SIG-M5 treated with dmso at 0.1 percent for 504 hours (cell line): ENCODE data around the gene MAP7.
"Not testable (repeated sequence)": the region's sequence is repeated elsewhere in the genome, so short reads cannot be mapped to it uniquely, and the experiment has no call there.

ENCODE experiments used
- DNase-seq: peaks from one replicate; lab custom pipeline; 2025; ENCODE audit not compliant: unreplicated experiment; lab: John Stamatoyannopoulos, UW

MAP7 gene

DNA sequence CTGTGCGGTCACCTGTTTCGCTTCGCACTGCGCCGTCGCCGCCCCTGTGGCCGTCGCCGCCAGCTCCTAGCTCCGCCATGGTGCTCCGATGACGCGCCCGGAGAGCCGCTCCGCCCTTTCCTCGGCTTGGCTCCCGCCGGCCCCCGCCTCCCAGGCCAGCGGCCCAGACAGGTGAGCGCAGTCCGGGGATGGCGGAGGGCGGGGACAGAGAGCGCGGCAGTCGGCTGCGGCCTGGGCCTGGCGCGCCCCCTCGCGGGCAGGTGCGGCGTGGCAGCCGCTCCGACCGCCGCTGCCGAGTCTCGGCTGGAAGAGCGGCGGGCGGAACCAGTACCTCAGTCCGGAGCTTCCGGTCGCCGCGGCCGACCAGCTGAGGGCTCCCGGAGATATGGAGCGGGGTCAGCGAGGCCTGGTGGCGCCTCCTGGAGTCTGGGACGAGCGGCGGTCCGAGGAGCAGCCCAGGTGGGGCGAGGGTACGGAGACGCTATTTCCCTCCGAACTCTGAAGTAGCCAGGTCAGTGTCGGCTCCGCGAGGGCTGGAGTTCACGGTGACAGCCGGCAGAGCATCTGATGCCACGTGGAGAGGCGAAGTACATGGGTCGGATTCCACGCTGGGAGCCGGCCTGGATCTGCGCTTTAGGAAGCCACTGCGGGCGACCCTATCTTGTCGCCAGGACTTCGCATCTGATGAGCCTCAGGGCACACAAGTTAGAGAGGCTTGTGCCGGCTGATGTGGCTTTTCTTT lies at the start of gene MAP7:
Gene MAP7 (minus strand): TSS at position 93 of the 742 bp plus-strand sequence. CDS start 14 bp downstream, at position 79.
- DNase-seq = peak; percentile 41

DNA sequence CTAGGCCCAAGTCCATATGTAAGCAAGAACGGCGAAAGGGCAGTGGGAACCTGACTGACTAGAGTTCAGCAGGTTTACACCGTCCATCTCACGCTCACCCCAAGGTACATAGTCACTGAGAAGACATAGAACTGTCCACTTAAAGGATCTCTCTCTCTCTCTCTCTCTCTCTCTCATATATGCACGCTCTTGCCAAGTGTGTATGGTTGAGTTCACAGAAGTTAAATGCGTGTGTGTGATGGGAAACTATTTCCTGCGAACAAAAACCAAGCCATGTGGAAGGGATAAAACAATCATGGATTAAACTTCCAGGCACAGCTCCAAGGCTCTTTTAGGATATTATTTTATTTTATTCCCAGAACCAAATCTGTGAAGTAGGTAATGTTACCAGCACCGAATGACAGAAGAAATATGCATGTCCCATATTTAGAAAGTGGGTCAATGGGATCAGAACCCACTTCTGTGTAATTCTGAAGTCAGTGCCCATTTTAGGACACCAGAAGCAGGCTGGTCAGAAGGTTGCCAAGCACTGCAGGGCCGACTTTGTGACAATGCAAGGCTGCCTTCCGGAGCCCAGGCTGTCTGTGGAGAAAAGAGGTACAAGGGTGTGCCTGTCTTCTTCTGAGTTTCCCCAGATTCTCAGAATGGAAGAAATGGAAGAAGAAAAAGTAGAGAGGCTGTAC lies 49.2 kb upstream of the MAP7 start:
- DNase-seq = no peak

DNA sequence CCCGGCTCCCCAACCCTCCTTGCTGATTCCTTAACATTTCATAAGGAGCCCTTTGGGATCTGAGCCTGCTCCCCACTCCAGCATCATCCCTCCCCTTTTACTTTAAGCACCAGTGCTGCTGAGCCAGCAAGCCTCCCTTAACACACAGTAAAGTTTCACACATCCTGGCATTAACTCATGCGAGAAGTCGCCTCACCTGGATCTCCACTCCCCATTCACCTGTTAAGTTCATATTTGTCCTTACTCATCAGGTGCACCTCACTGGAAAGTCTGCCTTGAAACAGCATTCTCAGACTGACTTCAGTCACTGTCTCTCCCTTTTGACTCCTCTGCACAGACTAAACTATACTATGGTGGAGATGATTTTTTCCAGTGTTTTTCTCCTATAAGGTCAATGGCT lies 47.8 kb upstream of the MAP7 start:
- no peak for DNase-seq

DNA sequence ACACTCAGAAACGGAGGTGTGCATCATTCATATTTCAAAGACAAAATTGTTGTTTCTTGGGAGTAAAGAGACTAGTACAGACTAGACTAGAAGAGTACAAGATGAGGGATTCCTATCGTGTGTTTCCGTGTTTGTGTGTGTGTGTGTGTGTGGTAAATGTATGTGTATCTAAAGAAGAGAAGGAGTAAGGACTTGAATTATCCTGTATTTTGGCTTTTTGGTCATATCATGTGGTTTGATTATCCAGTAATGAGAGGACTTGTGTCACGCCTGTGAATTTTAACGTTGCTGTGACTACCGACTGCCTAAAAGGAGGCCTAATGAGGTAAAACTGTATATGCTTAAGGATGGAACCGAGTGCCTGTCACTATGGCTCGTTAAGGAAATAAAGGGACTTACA lies 44.4 kb upstream of the MAP7 start:
- no peak for DNase-seq

DNA sequence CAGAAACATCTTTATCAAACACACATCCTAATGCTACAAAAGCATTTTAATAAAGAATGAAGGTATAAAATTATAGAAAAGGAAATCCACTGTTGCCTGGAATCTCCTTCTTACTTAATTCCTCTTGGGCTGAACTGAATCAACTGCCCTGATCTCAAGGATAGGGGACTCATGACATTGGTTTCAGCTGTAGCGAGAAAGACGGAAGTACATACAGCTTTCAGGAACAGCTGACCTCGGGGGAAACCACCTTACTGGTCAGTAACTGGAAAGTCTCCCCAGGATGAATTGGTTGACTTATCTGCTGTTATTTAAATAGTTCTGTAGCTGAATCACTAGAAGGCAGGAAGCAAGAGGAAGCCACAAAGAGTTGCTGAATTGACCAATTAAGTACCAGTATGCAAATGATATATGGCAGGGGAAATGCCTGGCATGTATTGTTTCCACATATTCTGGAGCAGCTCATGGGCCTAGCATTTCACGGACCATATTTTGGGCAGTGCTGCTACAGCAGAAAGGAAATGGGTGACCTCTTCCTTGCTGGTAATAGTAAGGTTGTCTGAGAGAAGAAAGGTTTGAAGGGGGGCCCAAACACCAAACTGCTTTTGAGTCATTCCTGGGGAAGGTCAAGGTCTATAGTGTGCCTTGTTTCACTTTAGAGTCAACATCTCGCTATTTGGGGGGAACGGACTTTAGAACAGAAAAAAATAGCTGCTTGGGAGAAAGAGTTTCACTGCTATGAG lies 43.7 kb upstream of the MAP7 start:
- peak; percentile 77 for DNase-seq

DNA sequence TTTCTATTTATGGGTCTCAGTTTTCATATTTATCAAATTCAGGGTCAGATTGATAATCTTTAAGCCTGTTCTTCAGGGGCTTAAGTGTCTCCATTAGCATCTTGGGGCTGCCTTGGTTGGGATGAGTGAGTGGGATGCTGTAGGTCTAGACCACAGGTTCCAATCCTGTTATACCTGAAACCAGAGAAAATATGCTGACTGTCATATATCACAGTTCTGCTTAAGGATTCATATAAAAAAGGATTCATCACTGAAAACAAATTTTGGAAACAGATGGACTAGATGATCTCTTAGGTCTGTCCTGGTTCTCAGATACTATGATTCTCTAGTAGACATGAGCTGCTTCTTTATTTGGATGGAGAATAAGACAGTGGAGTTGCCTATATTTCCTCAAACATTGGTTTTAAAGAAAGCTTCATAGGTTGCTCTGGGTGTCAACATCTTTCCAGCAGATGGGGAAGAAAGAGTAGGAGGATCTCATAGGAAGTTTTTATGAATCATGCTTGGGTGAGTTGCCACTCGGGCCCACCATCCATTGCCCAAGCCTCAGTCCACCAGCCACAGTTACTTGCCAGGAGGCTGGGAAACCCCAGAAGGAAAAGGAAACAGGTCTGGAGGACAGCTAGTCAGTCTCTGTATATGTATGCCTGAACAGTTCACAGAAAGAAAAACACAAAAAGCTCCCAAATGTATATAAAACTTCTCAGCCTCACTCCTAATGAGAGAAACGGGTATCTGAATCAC lies 42.9 kb upstream of the MAP7 start:
- no peak for DNase-seq

DNA sequence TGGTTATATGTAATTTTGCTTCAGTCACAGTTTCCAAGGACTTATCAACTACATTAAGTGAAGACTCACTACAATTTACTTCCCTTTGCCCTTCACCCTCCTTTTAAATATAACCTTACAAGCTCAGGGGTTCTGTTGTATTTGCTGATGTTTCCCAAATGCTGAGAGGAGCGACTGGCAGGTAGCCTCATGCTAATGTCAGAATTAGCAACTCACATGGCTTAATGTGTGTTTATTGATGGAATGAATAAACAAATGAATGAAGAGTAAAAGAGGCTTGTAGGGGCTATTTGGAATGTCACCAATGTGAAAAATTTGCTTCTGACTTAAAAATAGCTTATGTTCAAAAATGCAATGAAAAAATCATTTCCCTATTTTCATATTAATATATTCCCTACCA lies 41.4 kb upstream of the MAP7 start:
- DNase-seq = no peak

DNA sequence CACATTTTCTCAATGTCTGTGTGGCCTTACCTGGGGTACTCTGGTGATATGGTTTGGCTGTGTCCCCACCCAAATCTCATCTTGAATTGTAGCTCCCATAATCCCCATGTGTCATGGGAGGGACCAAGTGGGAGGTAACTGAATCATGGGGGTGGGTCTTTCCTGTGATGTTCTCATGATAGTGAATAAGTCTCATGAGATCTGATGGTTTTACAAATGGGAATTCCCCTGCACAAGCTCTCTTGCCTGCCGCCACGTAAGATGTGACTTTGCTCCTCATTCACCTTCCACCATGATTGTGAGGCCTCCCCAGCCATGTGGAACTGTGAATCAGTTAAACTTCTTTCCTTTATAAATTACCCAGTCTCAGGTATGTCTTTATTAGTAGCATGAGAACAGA lies 40.6 kb upstream of the MAP7 start:
- not testable (repeated sequence) for DNase-seq

DNA sequence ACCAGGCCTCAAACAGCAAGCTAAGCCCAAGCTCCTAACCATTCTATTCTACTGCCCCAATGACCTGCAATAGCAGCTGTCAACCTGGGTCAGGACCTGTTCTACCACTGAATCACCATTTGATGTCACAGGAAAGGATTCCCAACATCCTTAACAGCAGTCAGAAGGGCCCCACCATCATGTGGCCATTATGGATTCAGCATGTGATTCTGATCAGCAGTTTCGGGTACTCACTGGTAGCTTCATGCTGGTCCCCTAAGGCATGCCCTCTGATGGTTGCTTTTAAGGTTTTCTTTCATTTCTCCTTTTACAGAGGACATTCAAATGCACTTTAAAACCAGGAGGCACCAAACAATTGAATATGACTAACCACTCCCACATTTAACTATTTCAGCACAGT lies 37.3 kb upstream of the MAP7 start:
- no peak for DNase-seq

DNA sequence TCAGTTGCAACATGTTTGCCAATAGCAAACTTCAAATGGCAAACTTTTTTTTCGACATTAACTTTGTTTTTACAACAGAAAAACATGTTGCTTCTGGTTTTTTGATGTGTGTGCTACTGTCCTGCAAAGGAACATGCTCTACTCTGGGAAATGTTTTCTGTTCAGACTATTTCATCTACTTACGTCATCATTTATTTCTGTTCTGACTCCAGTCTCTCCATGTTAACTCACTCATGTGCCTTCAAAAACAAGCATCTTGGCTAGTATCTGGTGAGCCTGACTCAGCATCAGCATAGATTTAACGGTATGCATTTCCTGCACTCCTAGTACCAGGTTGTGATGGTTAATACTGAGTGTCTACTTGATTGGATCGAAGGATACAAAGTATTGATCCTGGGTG lies 36.1 kb upstream of the MAP7 start:
- no peak for DNase-seq

DNA sequence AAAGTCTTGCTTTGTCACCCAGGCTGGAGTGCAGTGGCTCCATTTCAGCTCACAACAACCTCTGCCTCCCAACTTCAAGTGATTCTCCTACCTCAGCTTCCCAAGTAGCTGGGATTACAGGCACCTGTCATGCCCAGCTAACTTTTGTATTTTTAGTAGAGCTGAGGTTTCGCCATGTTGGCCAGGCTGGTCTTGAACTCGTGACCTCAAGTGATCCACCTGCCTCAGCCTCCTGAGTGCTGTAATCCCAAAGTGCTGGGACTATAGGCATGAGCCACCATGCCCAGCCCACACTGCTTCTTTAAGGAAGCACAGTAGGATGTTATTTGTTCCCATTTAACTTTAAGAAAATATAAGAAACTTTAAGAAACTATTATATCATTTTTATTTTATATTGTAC lies 35.3 kb upstream of the MAP7 start:
- not testable (repeated sequence) for DNase-seq

DNA sequence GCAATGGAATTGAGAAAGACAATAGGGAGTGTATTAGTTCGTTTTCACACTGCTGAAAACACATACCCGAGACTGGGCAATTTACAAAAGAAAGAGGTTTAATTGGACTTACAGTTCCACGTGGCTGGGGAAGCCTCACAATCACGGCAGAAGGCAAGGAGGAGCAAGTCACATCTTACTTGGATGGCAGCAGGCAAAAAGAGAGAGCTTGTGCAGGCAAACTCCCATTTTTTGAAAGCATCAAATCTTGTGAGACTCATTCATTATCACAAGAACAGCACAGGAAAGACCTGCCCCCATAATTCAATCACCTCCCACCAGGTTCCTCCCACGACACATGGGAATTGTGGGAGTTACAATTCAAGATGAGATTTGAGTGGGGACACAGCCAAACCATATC lies 34.1 kb upstream of the MAP7 start:
- not testable (repeated sequence) for DNase-seq

DNA sequence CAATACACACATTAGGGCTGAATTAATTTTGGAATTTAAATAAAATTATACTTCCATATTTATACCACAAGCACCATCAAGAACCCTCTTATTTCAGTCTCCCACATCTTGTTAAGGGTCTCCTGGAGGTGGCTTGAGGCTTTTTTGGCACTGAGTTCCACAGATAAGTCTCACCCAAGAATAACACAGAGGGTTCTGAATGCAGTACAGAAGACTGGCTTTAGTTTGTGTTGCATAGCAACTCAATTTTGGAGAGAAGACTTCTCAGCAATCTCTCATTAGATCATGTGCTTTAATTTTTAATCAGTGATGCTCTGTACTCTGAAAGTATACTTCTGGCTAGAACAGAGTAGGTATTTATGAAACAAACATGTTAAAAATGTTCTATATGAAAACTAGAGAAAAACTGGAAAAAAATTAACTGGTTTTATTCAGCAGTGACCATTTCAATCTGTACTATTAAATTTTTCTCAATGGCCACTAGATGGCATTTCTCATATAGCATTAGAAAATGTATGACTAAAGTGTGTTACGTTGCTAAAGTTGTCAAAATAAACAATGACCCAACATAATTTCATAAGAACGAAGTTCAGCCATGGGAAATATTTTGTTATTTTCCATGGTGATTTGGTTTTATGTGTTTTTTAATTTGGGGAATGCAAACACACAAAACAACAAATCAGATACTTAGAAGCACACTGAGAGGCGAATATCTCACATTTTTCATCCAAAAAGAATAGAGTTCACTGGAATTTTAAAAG lies 32.7 kb upstream of the MAP7 start:
- peak; percentile 51 for DNase-seq

DNA sequence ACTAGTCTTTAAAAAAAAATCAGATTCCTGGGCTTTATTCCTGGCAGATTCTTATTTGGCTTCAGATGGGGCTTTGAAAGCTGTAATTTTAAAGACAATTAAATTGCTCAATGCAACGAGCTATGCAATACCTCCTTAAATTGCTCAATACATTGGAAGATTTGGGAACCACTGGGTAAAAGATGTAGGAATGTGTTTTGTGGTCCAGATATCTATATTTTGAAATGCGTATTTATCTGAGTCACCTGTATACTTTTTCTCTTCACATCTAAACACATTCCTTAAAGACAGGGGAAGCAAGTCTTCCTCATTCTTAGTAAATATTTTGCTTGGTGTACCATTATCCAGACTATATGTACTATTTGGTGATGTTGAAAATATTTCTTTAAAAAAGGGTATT lies 29.6 kb upstream of the MAP7 start:
- no peak for DNase-seq

DNA sequence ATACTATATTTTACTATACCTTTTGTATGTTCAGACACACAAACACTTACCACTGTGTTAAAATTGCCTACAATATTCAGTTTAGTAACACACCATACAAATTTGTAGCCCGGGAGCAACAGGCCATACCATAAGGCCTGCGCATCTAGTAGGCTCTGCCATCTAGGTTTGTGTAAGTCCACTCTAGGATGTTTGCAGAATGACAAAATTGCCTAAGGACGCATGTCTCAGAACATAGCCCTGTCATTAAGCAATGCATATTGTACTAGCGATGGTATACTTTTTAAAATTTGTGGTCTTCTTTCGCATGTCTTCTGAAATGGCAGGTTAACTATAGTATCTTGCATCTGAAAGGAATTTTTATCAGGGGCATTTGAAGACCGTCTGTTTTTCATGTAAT lies 26.6 kb upstream of the MAP7 start:
- DNase-seq = no peak

DNA sequence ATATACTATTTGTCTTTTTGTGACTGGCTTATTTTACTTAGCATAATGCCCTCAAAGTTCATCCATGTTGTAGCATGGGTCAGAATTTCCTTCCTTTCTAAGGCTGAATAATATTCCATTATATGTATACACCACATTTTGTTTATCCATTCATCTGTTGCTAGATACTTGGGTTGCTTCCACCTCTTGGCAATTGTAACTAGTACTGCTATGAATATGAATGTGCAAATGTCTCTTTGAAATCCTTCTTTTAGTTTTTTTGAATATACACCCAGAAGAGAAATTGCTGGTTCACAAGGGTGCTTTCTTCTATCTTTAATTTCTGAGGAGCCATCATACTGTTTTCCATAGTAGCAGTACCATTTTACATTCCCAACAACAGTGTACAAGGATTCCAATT lies 21.3 kb upstream of the MAP7 start:
- no peak for DNase-seq

DNA sequence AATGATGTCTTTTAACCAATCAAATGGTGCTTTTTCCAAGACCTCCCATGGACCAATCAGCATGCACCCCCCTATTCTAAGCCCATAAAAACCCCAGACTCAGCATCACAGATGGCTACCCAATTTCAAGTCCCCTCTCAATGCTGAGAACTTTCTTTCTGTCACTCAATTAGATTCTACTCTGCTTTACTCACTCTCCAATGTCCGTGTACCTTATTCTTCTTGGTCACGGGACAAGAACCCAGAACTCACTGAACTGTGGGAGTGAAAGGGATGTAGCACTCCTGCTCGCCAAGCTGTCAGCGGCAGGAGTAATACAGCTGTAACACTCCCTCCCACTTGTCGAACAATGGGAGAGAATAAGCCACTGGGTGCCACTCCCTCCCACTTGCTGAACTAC lies 20.8 kb upstream of the MAP7 start:
- DNase-seq = no peak

DNA sequence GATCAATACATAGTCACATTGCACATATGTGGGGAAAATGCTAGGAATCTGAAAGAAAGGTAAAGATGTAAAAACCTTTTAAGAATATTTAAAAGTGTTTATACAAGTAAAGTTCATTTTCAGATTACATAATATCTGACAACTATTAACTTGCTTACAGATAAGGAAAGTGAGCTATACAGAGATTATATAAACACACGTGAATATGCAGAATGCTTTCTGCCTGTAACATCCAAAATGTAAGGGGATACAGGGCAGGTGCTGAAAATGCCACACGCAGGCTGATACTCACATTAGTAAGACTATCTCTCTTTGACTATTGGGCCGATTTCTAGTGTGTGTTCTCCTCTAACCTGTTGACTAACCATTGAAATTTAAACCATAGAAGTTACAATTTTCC lies 17.9 kb upstream of the MAP7 start:
- DNase-seq = no peak

DNA sequence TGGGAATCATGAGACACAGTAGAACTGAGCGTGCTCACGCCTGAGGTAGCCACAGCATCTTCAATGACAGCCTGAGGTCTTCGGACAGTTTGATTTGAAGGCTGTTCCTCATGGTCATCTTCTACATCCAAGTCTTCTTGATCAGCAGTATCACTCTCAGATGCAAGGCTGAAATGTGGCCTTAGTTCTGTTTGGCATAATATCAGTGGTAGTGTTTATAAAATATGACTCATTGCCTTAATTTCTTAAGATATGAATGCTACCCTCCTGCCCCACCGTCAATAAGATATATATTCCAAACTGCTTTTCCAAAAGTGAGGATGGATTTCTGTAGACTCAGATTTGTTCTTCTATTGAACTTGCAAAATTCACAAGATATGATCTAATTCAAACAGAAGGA lies 17.5 kb upstream of the MAP7 start:
- DNase-seq = no peak

DNA sequence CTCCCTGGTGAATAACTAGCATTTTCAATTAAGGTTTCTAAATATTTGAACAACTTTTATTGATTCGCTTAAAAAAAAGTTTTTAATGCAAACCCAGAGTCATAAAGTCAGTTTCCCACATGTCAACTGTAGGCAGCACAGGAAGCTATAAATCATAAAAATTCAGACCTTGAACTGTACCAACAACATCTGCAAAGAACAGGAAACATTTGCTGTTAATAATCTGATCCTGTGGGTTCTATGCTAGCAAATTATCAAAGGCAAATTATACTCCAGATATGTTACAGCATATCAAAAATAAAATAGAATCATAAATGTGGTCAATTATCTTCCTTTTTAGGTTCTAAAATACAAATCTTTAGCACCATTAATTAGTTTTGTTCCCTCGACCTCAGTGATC lies 16.6 kb upstream of the MAP7 start:
- DNase-seq = no peak

DNA sequence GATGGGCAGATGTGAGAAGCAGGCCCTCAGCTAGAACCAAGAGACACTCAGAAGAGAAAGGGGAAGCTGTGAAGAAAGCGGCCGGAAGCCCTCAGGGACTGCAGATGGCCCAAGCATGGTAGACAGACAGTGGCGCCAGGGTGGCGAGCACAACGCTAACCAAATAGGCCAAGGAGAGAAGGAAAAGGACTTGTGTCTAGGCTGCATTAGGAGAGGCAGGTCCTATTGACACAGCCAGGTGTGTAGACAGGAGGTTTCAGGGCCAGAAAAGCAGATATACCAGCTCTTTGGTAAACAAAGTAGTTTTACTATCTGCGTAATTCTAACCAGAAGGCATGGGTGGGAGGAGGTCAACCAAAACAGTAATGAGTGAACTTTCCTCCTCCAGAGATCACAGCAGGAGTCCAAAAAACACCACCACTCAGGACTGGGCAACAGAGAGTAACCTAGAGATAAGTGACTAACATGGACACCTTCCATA lies 15.8 kb upstream of the MAP7 start:
- DNase-seq = peak; percentile 41
